Uterus (tissue), 4 donors: ENCODE measurements around the gene AFG1L. TPM values are rescaled to one million over a fixed set of nuclear protein-coding genes. Genes with fewer than 3 reads are reported as not detected.

Experiments used
- DNase-seq, 2 donors: peaks; one replicate each; pipeline ENCODE4 v3.0.0-alpha.2; 2019 to 2020
- H3K27ac ChIP-seq, 2 donors: fragments of 200-600 bp; sonication (generic); 1 replicate in 1 of 2; 2 replicates in 1 of 2; pipeline ENCODE4 v1.5.1; 2016 to 2018
- H3K27me3 ChIP-seq, 2 donors: fragments of 200-600 bp; sonication (generic); one replicate each; pipeline ENCODE4 v1.5.1; 2018 to 2019; ENCODE audit warnings: control low read depth in 1 of 2
- H3K36me3 ChIP-seq, 2 donors: fragments of 200-600 bp; sonication (generic); one replicate each; pipeline ENCODE4 v1.5.1; 2019; ENCODE audit warnings: control low read depth in 1 of 2
- H3K4me1 ChIP-seq, 2 donors: fragments of 200-600 bp; sonication (generic); one replicate each; pipeline ENCODE4 v1.5.1; 2018 to 2019; ENCODE audit warnings: control low read depth in 1 of 2
- H3K4me3 ChIP-seq, 2 donors: fragments of 200-600 bp; sonication (generic); 1 replicate in 1 of 2; 2 replicates in 1 of 2; pipeline ENCODE4 v1.5.1; 2018 to 2019; ENCODE audit warnings: mild to moderate bottlenecking in 1 of 2
- H3K9me3 ChIP-seq, 2 donors: fragments of 200-600 bp; sonication (generic); one replicate each; pipeline ENCODE4 v1.5.1; 2019; ENCODE audit warnings: control low read depth in 1 of 2
- CTCF ChIP-seq, 4 experiments: fragments of 200-600 bp in 2 of 4; fragments of 450-650 bp in 2 of 4; sonication (generic) in 2 of 4; IDR thresholded peaks; one replicate each; pipeline ENCODE4 v1.5.1; 2016 to 2019; ENCODE audit warnings: antibody characterized with exemption in 4 of 4, mild to moderate bottlenecking in 2 of 4, moderate library complexity in 1 of 4
- POLR2A ChIP-seq, 2 donors: fragments of 450-650 bp; IDR thresholded peaks; one replicate each; pipeline ENCODE4 v1.6.1; 2016; ENCODE audit warnings: antibody characterized with exemption in 2 of 2, mild to moderate bottlenecking in 1 of 2, moderate library complexity in 1 of 2
- intact Hi-C: fragments of 100-400 bp; cut with DNase I; formaldehyde crosslinking; loops from one replicate; pipeline ENCODE4 v1.15.1; 2023; ENCODE audit warnings: low total_unique reads
- total RNA-seq, 4 donors: library from RNA; depleted of rRNA in 3 of 4; stranded (reverse); fragments of >200 nt in 3 of 4; gene quantifications; one replicate each; pipeline versions ENCODE4 v1.1.0 to v1.2.4, GENCODE V29; 2014 to 2023
- donor health status: DM: yes; HTN: yes; CAD: no.

AFG1L gene
- total RNA-seq, 4 donors from 2014 or later: under 0.01 to 9.4 (median 5.2) TPM

DNA sequence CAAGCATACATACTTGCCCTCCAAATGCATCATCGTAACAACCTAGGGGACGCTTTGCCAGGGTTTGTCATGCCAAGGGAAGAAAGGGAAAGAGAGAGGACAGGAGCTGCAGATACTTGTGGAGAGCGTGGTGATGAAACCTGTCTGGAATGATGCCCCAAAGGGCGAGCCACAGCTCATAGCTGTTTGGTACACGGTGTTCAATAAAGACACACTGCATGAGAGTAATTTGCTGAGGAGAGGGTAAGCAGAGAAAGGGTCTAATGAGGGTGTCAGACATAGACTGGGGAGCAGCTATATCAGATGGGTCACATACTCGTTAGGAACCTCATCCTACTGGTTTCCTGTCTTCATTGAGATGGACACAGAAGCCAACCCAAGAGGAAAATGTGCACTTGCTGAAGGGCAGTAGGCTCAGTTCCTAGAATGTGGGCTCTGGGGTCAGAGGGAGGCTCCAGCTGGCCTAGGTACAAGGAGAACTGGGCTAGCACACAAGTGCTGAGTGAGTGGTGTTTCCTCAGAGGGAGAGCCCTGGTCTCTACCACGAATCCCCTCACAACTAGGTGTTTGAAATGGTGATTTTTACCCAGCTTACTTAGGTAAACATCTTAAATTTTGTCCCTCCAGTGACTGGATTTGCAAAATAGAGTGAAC lies 260.7 kb downstream of the AFG1L start:
- H3K4me3 ChIP-seq: no peak overlapping the region
- no peaks in the 10 kb centered on the region for H3K4me1 ChIP-seq
- H3K27ac ChIP-seq: peak overlapping the region in 1 of 2 donors; percentile 100
- no peaks in the 10 kb centered on the region for H3K27me3 ChIP-seq
- no peaks in the 10 kb centered on the region for H3K9me3 ChIP-seq
- no peak for TF ChIP-seq CTCF (IDR thresholded peaks at IDR 0.05)
- TF ChIP-seq POLR2A (IDR thresholded peaks at IDR 0.05): no peak
- no peaks in the 10 kb centered on the region for H3K36me3 ChIP-seq
- intact Hi-C loops: loop anchor here (5.0 kb wide), 2 partner anchors 227 to 517 kb away; no protein-coding TSS in a partner anchor
- DNase-seq: no peak

DNA sequence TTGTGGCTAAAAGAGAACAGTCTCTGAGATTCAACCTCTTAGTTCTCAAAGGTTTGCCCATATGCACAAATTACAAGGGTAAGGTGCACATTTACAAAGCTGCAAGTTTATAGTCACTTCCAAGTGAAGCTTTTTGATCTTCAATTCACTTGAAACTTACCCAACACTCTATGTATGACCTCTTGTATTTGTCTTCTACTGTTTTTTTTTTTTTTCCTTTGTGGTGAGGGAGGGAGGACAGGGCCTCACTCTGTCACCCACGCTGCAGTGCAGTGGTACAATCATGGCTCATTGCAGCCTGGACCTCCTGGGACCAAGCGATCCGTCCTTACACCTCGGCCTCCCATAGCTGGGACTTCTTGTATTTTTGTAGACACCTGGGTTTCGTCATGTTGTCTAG lies 261.4 kb downstream of the AFG1L start:
- H3K4me3 ChIP-seq: no peak overlapping the region
- intact Hi-C loops: loop anchor here (5.0 kb wide), 2 partner anchors 226 to 516 kb away; no protein-coding TSS in a partner anchor

DNA sequence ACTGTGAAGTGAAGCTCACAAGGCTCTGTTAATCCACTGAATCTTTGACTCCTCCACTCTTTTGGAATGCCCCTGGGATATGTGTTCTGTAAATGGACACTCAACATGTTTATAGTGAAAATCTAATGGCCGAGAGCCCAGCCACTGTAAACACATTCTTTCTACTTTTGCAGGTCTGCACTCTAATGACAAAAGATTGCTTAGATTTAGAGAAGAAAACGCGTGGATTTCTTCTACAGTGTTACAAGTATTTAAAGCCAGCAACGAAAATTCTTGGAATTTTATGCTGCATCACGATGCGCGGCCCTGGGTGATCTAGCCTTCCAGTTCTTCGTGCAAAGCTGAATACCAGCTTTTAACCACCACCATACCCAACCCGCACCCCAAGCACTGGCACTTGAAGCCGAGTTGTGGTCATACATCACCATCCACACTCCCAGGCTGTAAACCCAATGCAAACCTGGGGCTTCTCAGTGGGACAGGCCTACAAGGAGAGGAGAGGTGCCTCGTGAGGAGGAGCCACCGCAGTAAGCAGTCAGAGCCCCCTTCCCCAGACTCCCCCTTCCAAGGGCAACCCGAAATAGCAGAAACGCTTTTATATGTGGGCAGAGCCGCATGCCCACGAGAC lies 262.1 kb downstream of the AFG1L start:
- TF ChIP-seq POLR2A (IDR thresholded peaks at IDR 0.05) (no peak), CTCF (IDR thresholded peaks at IDR 0.05) (no peak)
- Histone ChIP-seq H3K36me3 (no peaks in the 10 kb centered on the region), H3K27ac (peak overlapping the region; percentile 99 to 100), H3K4me1 (no peaks in the 10 kb centered on the region), H3K4me3 (peak overlapping the region; percentile 79 to 86), H3K27me3 (no peaks in the 10 kb centered on the region), H3K9me3 (no peaks in the 10 kb centered on the region)
- intact Hi-C loops: loop anchor here (5.0 kb wide), 2 partner anchors 225 to 515 kb away; no protein-coding TSS in a partner anchor
- DNase-seq: peak in 1 of 2 donors; percentile 26

More for the DNA sequence above, 261.4 kb downstream of the AFG1L start:
- Histone ChIP-seq H3K36me3 (no peaks in the 10 kb centered on the region), H3K27ac (peak overlapping the region; percentile 99 to 100), H3K27me3 (no peaks in the 10 kb centered on the region), H3K4me1 (no peaks in the 10 kb centered on the region), H3K9me3 (no peaks in the 10 kb centered on the region)
- TF ChIP-seq POLR2A (IDR thresholded peaks at IDR 0.05) (no peak), CTCF (IDR thresholded peaks at IDR 0.05) (no peak)
- DNase-seq: no peak

DNA sequence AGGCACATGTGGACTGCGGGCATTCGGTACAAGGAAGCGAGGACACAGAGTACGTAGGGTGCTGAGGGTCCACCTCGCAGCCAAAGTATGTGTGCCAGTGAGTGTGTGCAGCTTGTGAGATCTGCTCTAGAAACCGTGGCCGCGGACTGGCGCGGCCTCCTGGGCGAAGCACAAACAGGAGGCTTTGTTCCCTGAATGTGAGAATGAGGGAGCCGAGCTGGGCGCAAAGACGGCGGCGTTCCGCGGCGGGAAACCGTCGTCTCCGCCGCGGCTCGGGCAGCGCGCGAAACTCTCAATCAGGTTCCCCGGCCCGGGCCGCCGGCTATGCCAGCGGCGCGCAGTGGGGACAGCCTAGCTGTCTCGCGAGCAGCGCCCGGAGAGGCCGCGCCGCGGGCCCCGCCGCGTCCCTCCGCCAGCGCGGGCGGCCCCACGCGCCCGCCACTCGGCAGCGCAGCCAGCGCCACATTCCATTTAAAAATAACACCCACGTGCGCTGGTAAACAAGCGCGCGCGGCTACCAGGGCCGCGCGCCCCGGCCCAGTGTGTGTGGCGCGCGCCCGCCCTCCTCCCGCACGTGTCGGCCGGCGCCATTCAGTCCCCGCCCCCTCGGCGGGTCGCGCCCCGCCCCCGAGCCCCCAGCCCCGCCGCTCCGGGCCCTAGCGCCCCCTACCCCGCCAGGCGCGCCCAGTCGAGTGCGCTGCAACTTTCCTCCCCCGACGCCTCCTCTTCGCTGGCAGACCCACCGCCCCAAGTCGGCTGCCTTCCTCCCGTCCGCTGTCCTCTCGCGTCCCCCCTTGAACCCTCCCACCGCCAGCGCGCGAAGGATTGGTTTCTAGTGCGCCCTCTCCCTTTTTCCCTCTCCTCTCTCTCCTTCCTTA lies 262.9 kb downstream of the AFG1L start:
- Histone ChIP-seq H3K27me3 (no peaks in the 10 kb centered on the region), H3K36me3 (no peaks in the 10 kb centered on the region), H3K4me1 (no peaks in the 10 kb centered on the region), H3K4me3 (peak overlapping the region; percentile 79 to 86), H3K9me3 (no peaks in the 10 kb centered on the region), H3K27ac (peak overlapping the region; percentile 99 to 100)
- intact Hi-C loops: loop anchor here (5.0 kb wide), 2 partner anchors 225 to 515 kb away; no protein-coding TSS in a partner anchor
- DNase-seq: peak; percentile 75 to 76
- TF ChIP-seq CTCF (IDR thresholded peaks at IDR 0.05) (peak in 3 of 4 experiments; percentile 2 to 14 (median 5)), POLR2A (IDR thresholded peaks at IDR 0.05) (peak; percentile 52 to 63)
